GM19395 (cell line): ENCODE measurements around the gene GCNT2.
"Not testable (repeated sequence)": the region's sequence is repeated elsewhere in the genome, so short reads cannot be mapped to it uniquely, and the experiment has no call there.

ENCODE experiments used
- ATAC-seq: cut with Tn5 transposase; IDR thresholded peaks from one replicate; pipeline ENCODE4 v1.9.1; 2021; ENCODE audit warnings: mild to moderate bottlenecking, moderate library complexity; ENCODE audit not compliant: unreplicated experiment

GCNT2 gene

GRCh38 chr6:10521104-10521808, at the start of gene GCNT2:
Gene GCNT2 (plus strand): TSS chr6:10521351. CDS start chr6:10528912, 7,561 bp downstream.
- ATAC-seq = peak; percentile 62

DNA sequence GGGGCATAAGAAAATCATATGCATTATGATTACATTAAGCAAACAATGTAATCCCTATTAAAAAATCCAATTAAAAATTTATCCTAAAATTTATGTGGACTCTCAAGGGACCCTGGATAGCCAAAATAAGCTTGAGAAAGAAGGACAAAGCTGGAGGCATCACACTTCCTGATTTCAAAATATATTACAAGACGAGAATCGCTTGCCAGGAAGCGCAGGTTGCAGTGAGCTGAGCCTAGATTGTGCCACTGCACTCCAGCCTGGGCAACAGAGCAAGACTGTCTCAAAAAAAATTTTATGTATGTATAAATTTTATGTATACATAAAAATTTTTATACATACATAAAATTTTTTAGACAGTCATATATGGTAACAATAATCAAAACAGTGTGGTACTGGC, 48.5 kb upstream of the GCNT2 start:
- ATAC-seq = no peak

DNA sequence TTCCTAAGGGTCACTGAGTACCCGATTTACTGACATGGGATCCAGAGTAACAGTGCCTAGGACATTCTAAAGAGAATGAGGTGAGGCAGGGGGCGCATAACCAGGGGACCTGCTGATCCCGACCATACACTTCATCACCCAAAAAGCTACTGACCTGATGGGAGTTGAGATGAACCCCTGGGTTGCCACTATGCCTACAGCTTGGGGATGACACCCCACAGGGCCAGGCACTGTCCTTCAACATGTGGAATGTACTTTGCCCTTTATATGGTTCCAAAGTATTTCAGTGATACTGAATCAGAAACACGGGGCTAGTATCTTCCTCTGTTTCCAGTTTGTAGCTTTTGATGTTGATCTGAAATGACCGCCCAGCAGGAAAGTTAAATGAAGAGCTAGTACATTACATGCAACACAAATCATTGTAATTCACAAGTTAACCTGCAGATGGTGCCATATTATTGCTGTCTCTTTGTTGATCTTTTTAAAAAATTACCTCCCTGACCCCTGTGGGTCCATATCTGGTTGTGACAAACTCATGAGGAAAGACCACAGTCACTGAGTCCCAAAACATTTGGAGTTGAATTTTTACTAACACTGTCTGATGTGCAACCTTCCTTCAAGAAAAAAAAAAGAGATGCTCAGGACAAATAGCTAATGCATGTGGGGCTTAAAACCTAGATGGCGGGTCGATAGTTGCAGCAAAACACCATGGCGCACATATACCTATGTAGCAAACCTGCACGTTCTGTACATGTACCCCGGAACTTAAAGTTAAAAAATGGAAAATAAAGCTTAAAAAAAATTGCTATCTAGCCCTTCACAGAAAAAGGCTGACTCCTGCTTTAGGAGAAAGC, 42.7 kb upstream of the GCNT2 start:
- peak; percentile 86 for ATAC-seq

DNA sequence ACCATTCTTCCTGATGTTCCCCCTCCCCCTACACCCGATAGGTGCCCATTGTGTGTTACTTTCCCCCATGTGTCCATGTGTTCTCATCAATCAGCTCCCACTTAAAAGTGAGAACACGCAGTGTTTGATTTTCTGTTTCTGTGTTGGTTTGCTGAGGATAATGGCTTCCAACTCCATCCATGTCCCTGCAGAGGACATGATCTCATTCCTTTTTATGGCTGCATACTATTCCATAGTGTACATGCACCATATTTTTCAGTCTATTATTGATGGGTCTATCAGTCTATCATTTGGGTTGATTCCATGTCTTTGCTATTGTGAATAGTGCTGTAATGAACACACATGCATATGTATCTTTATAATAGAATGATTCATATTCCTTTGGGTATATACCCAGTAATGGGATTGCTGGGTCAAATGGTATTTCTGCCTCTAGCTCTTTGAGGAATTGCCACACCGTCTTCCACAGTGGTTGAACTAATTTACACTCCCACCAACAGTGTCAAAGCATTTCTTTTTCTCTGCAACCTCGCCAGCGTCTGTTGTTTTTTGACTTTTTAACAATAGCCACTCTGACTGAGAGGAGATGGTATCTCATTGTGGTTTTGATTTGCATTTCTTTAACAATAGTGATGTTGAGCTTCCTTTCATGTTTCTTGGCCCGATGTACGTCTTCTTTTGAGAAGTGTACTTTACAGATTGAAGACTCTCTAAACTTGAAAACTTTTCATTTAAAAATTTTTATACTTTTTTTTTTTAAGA, 41.0 kb upstream of the GCNT2 start:
- ATAC-seq = no peak

DNA sequence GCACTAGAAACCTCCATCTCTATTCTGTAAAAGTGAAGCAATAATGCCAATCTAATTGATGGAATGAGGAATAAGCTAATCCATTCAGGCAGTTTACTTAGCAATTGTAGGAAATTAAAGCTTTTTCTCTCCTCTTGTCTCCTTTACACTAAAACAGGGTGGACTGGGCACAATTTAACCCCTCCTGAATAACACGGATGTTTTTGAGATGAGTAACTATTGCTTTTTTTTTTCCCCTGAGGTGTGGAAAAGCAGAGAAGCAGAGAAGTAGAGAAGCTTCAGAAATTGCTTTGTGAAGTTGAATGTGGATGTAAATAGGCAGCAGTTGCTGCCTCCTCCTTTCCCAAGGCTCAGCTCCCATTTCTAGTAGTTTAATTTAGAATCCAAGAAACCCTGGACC, 40.0 kb upstream of the GCNT2 start:
- no peak for ATAC-seq

- ATAC-seq = no peak
These were observed 38.4 kb upstream of the GCNT2 start for GRCh38 chr6:10482636-10483257.

DNA sequence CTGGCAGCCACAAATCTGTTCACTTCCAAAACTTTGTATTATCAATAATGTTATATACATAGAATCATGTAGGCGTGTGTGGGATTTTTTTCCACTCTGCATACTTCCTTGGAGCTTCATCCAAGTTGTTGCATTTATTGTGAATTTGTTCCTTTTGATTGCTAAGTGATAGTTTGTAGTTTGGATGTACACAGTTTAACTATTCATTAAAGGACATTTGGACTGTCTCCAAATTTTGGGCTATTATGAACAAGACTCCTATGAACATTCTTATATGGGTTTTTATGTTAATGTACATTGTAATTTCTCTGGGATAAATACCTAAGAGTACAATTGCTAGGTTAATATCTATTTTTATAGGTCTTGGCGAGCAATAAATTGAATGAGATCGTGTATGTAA, 36.2 kb upstream of the GCNT2 start:
- no peak for ATAC-seq

GRCh38 chr6:10485406-10485805, 35.7 kb upstream of the GCNT2 start:
- no peak for ATAC-seq

DNA sequence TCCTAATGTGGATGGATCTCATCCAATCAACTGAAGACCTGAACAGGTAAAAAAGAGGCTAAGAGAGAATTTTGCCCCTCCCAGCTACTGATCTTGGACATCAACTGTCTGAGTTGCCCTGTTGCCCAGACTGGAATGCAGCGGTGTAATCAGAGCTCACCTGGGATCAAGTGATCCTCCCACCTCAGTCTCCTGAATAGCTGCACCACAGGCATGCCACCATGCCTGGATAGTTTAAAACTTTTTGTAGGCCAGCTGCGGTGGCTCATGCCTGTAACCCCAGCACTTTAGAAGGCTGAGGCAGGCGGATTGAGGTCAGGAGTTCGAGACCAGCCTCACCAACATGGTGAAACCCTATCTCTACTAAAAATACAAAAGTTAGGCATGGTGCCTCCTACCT, 34.9 kb upstream of the GCNT2 start:
- no peak for ATAC-seq

DNA sequence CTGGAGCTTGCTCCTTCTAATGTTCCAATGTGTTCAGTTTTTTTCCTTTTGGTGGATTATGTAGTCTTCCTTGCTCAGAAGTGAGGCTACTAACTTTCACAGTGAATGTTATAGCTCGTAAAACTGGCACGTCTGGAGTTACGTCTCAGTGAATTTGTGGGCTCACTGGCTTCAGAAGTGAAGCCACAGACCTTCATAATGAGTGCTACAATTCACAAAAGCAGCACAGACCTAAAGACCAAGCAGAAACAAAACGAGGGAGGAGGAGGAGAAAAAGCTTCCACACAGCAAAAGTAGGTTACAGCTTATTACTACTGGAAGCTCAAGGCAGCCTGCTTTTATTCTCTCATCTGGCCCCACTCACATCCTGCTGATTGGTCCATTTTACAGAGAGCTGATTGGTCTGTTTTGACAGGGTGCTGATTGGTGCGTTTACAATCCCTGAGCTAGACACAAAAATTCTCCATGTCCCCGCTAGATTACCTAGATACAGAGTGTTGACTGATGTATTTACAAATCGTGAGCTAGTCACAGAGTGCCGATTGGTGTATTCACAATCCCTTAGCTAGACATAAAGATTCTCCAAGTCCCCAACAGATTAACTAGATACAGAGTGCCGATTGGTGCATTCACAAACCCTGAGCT, 34.1 kb upstream of the GCNT2 start:
- ATAC-seq = not testable (repeated sequence)

- no peak for ATAC-seq
These were observed 33.4 kb upstream of the GCNT2 start for GRCh38 chr6:10487668-10488327.

GRCh38 chr6:10491463-10491862, 29.7 kb upstream of the GCNT2 start:
- no peak for ATAC-seq

DNA sequence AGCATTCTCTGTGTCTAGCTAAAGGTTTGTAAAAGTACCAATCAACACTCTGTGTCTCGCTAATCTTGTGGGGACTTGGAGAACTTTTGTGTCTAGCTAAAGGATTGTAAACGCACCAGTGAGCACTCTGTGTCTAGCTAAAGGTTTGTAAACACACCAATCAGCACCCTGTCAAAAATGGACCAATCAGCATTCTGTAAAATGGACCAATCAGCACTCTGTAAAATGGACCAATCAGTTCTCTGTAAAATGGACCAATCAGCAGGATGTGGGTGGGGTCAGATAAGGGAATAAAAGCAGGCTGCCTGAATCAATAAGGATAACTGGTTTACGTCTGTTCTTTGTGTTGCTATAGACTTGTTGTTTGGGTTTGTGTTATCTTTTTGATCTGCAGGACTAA, 29.2 kb upstream of the GCNT2 start:
- ATAC-seq = not testable (repeated sequence)

DNA sequence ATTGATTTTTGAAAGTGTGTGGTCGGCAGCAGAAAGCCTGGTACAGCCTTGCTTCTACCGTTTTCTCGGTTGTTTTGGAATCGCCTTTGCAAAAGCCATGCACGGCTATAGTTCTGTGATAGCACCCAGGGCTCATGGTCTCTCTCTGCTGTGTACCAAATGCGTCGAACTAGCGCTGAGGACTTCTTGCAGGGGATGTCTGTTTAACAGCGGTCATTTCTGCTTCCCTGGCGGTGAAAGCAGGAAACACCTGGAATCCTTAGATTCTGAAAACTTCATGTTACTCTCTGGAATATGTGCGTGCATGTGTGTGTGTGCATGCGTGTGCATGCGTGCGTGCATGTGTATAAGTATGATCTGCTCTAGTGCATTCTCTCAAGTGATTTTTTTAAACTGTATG, 26.1 kb upstream of the GCNT2 start:
- ATAC-seq = no peak

GRCh38 chr6:10505529-10505928, 15.6 kb upstream of the GCNT2 start:
- ATAC-seq = no peak

GRCh38 chr6:10507298-10507697, 13.9 kb upstream of the GCNT2 start:
- no peak for ATAC-seq

DNA sequence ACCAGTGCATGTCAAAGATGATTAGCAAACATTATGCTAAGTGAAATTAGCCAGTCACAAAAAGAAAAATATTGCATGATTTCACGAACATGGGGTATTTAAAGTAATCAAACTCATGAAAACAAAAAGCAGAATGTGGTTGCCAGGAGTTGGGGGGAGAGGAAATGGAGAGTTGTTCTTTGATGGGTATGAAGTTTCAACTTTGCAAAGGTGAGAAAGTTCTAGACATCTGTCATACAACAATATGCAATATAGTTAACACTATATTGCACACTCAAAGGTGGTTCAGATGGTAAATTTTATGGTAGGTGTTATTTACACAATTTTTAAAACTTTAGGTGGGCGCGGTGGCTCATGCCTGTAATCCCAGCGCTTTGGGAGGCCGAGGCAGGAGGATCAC, 13.4 kb upstream of the GCNT2 start:
- ATAC-seq = no peak

GRCh38 chr6:10510592-10511367, 10.4 kb upstream of the GCNT2 start:
- peak; percentile 97 for ATAC-seq

- ATAC-seq = no peak
These were observed 9.7 kb upstream of the GCNT2 start for GRCh38 chr6:10511477-10511876.
